HEK293 (cell line): ENCODE data around the gene AKAP6.

Experiments used
- CTCF ChIA-PET: fragments of 350-600 bp; formaldehyde crosslinking; extraction: SDS; loops from one replicate; lab custom pipeline; 2021; ENCODE audit warnings: antibody characterized with exemption; lab: Yijun Ruan, JAX
- POLR2A ChIA-PET: fragments of 300-600 bp; formaldehyde crosslinking; extraction: SDS; loops from one replicate; lab custom pipeline; 2020; ENCODE audit warnings: antibody characterized with exemption, inconsistent platforms; lab: Yijun Ruan, JAX
- H3K27ac ChIP-seq: fragments of 200-500 bp; sonication (Bioruptor generic); 2 replicates; pipeline ENCODE4 v1.5.1; 2014; ENCODE audit warnings: low read depth, low read length, control low read depth, inconsistent platforms; ENCODE audit errors: extremely low read depth
- H3K36me3 ChIP-seq, 2 experiments: fragments of 200-500 bp in 1 of 2; sonication (Bioruptor generic) in 1 of 2; 1 replicate in 1 of 2; 2 replicates in 1 of 2; pipeline ENCODE4 v1.5.1; 2014 to 2017; ENCODE audit warnings: inconsistent platforms in 2 of 2, low read length in 2 of 2; ENCODE audit not compliant: control insufficient read depth in 2 of 2, insufficient read depth in 1 of 2
- H3K4me1 ChIP-seq: fragments of 200-500 bp; sonication (Bioruptor generic); 2 replicates; pipeline ENCODE4 v1.5.1; 2014; ENCODE audit warnings: mild to moderate bottlenecking, low read length, inconsistent platforms; ENCODE audit not compliant: control insufficient read depth, insufficient read depth
- H3K4me3 ChIP-seq: 2 replicates; pipeline ENCODE4 v1.5.1; 2011; ENCODE audit warnings: low read depth, mild to moderate bottlenecking, control low read depth, low read length, moderate library complexity
- H3K9me3 ChIP-seq: fragments of 200-500 bp; sonication (Bioruptor generic); 2 replicates; pipeline ENCODE4 v1.5.1; 2014; ENCODE audit warnings: low read depth, low read length, inconsistent platforms; ENCODE audit not compliant: control insufficient read depth, insufficient read depth
- ATF2 ChIP-seq: fragments of 450-650 bp; formaldehyde crosslinking; IDR thresholded peaks from 2 replicates; pipeline ENCODE4 v1.5.1; 2016; ENCODE audit warnings: missing biosample characterization, missing genetic modification characterization, low read depth
- IKZF3 ChIP-seq: fragments of 450-650 bp; IDR thresholded peaks from 2 replicates; pipeline ENCODE4 v1.5.0; 2018; ENCODE audit warnings: missing biosample characterization, mild to moderate bottlenecking, missing genetic modification characterization, moderate library complexity
- MYNN ChIP-seq: fragments of 450-650 bp; formaldehyde crosslinking; IDR thresholded peaks from 2 replicates; pipeline ENCODE4 v1.5.1; 2016; ENCODE audit warnings: missing biosample characterization, missing genetic modification characterization, borderline replicate concordance
- PRDM6 ChIP-seq: fragments of 450-650 bp; formaldehyde crosslinking; IDR thresholded peaks from 2 replicates; pipeline ENCODE4 v1.5.1; 2017; ENCODE audit warnings: missing biosample characterization, missing genetic modification characterization
- SCRT2 ChIP-seq: fragments of 450-650 bp; formaldehyde crosslinking; IDR thresholded peaks from 2 replicates; pipeline ENCODE4 v1.5.1; 2016; ENCODE audit warnings: missing biosample characterization, missing genetic modification characterization
- SP3 ChIP-seq: fragments of 450-650 bp; formaldehyde crosslinking; IDR thresholded peaks from 2 replicates; pipeline ENCODE4 v1.5.1; 2016; ENCODE audit warnings: missing biosample characterization, missing genetic modification characterization
- ZNF580 ChIP-seq: fragments of 450-650 bp; formaldehyde crosslinking; IDR thresholded peaks from 2 replicates; pipeline ENCODE4 v1.5.1; 2016; ENCODE audit warnings: missing biosample characterization, missing genetic modification characterization
- ZNF624 ChIP-seq: fragments of 450-650 bp; formaldehyde crosslinking; IDR thresholded peaks from 2 replicates; pipeline ENCODE4 v1.5.1; 2017; ENCODE audit warnings: missing biosample characterization, missing genetic modification characterization
- ZNF785 ChIP-seq: fragments of 450-650 bp; formaldehyde crosslinking; IDR thresholded peaks from 2 replicates; pipeline ENCODE4 v1.5.1; 2016; ENCODE audit warnings: missing biosample characterization, missing genetic modification characterization
- ZNF843 ChIP-seq: fragments of 450-650 bp; formaldehyde crosslinking; IDR thresholded peaks from 2 replicates; pipeline ENCODE4 v1.5.1; 2016; ENCODE audit warnings: missing biosample characterization, missing genetic modification characterization

AKAP6 gene

GRCh38 chr14:32313844-32314376 lies 15.2 kb upstream of the AKAP6 start:
- CTCF ChIA-PET = no interaction called here
- Histone ChIP-seq H3K36me3 (no peaks in the 10 kb centered on the region), H3K27ac (no peak overlapping the region), H3K4me1 (peaks cover 3% of the 10 kb centered on the region), H3K4me3 (no peak overlapping the region), H3K9me3 (no peaks in the 10 kb centered on the region)
- POLR2A ChIA-PET = no interaction called here
- peak; percentile 54 for TF ChIP-seq SCRT2 (tag by site-specific recombination)
- TF ChIP-seq SP3 (tag by site-specific recombination) = no peak

GRCh38 chr14:32318087-32318795 lies 10.9 kb upstream of the AKAP6 start:
- Histone ChIP-seq H3K4me1 (peaks cover 3% of the 10 kb centered on the region; the same call in 1 of the 2 replicates), H3K27ac (no peak overlapping the region), H3K36me3 (no peaks in the 10 kb centered on the region), H3K9me3 (no peaks in the 10 kb centered on the region), H3K4me3 (no peak overlapping the region)
- TF ChIP-seq PRDM6 (tag by site-specific recombination) (no peak), MYNN (tag by site-specific recombination) (no peak), ZNF580 (tag by site-specific recombination) (no peak), ZNF843 (no peak)
- ChIA-PET POLR2A (interaction anchor here (0.9 kb wide), 1 partner anchor 46 kb away, joined by 4 read pairs; no protein-coding TSS in a partner anchor), CTCF (no interaction called here)

GRCh38 chr14:32319368-32320049 lies 9.6 kb upstream of the AKAP6 start:
- Histone ChIP-seq H3K27ac (no peak overlapping the region), H3K36me3 (no peaks in the 10 kb centered on the region), H3K4me3 (no peak overlapping the region), H3K4me1 (peaks cover 3% of the 10 kb centered on the region; the same call in 1 of the 2 replicates), H3K9me3 (no peaks in the 10 kb centered on the region)
- ChIA-PET CTCF (no interaction called here), POLR2A (interaction anchor here (0.7 to 0.9 kb wide), 2 partner anchors 44 to 282 kb away, joined by 4 to 8 read pairs; no protein-coding TSS in a partner anchor)
- no peak for TF ChIP-seq IKZF3 (tag by site-specific recombination)
- peak; percentile 64 for TF ChIP-seq ATF2 (tag by site-specific recombination)
- TF ChIP-seq ZNF624 = no peak
- TF ChIP-seq PRDM6 (tag by site-specific recombination) = peak; percentile 52; the same call in 1 of the 2 replicates
- TF ChIP-seq ZNF785 (tag by site-specific recombination) = no peak
- TF ChIP-seq, all 188 proteins: peak for 2
